ENCODE measurements around the gene TMEM187.
"Not testable (repeated sequence)": the region's sequence is repeated elsewhere in the genome, so short reads cannot be mapped to it uniquely, and the experiment has no call there.

Gene TMEM187

GRCh38 chrX:153971450-153972367, 845 bp upstream of the TMEM187 start, which contains the start of gene HCFC1:
TSS of gene HCFC1 (minus strand) at chrX:153971818. CDS start at chrX:153970840, 978 bp downstream.
- DNase-seq (ENCODE audit: low spot score), result peak; percentile 75

DNA sequence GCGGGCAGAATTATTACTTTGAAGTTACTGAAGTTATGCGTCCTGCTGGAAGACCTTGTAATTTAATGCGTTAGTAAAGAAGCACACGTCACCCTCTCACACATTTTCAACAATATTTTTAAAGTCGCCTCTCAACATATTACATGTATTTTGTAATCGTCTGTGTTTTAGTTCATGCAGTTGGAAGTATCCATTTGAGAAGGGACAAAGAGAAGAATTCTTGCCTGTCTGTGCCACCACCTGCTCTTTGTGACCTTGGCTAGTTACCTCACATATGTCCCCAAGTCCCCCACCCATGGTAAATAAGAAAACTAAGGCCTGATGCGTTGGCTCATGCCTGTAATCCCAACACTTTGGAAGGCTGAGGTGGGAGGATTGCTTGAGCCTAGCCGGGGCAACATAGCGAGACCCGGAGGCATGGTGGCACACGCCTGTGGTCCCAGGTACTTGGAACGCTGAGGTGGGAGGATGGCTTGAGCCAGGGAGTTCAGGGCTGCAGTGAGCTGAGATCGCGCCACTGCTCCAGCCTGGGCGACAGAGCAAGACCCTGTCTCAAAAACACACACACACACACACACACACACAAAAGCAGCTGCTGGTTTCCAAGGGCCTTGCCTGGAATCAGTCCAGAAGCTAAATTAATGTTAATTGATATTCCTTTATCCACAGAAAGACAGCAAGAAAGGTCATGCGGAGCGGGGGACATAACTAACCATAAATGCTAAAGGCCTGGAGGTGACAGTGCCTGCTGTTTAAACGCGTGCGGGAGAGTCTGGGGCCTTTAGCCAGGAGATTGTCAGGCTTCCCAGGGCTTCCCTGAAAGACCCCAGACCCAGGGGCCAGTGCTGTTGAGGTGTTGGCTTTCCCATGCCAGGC, 811 bp downstream of the TMEM187 start:
- DNase-seq (ENCODE audit: low spot score), result no peak

- no peak for DNase-seq (ENCODE audit: low spot score)
These were observed 1.6 kb downstream of the TMEM187 start for GRCh38 chrX:153974003-153974725.

GRCh38 chrX:153974726-153975286, 2.3 kb downstream of the TMEM187 start:
- DNase-seq (ENCODE audit: low spot score), result no peak

DNA sequence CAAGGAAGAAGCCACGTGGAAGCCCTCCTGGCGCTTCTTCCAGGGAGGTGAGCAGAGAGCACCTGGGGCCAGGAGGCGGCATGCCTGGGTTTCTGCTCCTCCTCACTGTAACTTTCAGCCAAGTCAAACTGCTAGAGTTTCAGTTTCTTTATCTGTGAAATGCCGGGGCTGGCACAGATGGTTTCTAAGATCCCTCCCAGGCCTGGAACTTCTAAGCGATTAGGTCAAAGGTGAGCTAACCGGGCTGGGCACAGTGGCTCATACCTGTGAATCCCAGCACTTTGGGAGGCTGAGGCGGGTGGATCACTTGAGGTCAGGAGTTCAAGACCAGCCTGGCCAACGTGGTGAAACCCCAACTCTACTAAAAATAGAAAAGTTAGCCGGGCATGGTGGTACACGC, 7.8 kb downstream of the TMEM187 start:
- not testable (repeated sequence) for DNase-seq (ENCODE audit: low spot score)

DNA sequence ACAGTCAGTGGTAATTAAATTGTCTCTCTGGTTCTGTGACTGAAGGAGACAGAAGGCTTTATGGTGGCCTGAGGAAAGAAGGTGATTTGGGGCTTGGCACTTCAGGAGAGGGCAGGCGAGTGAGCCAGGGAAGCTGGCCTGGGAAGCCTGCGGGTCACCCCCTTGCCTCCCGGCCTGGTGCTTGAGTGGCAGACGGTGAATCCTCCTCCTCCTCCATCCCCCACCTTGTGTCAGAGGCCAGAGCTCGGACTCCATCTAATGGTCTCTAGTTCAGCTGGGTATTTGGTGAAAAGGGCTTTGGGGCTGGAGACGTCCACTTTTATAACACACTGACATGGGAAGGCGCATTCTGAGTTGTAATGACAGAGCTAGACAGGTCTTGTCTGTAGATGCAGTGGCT, 8.7 kb downstream of the TMEM187 start:
- DNase-seq (ENCODE audit: low spot score), result no peak

- DNase-seq (ENCODE audit: low spot score), result no peak
These were observed 9.4 kb downstream of the TMEM187 start for GRCh38 chrX:153981771-153982533.

- DNase-seq (ENCODE audit: low spot score), result no peak
These were observed 10.8 kb downstream of the TMEM187 start for GRCh38 chrX:153983321-153983801.

DNA sequence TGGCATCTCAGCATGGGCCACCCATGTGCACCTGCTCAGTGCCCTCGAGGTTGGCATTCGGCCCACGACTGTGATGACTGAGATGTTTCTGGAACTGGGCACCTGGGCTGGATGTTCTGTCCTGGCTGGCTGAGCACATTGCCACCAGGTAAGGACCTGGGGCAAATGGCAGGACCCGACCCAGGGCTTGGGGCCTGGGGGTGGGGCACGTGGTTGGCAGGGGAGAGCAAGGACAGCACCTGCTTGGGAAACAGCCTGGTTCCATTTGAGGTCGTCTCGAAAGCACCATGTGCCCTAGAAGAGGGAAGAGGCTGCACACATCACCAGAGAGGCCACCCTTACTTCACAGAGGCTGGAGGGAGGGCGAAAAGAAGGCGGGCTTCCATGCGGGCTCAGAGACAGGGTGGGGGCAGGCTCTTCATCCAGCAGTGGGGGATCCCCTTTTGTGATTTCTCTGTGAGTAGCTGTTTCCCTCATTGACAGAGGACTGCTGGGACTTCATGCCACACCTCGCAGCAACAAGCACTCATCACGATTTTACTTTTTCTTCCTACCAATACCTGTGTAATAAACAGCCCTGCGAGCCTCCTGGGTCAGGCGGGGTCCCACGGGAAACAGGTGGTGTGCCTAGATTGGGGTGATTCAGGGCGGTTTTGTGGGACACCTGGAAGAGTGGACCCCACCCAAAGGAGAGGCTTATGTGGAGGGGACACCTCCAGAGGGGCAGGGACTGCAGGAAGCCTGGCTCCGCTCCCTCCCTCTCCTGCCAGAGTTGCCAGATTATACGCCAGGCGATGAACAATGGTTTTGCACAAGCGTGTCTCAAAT, 12.0 kb downstream of the TMEM187 start:
- DNase-seq (ENCODE audit: low spot score), result peak; percentile 31

DNA sequence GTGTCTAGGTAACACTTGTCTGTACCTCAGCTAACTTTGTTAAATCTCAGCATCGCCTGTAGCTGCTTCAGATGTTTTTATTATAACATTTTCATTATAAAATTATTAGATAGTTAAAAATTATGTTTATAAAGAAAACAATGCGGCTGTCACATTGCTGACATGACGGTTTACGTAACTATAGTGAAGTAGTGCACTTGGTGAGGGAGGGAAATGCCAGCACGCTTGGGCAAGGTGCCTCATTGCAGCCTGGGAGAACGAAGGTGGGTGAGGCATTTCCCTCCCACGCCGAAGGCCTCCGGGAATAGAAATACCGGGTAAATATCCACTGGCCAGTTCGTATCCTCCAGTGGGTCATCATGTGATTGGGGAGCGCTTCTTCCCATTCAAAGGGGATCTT, 15.9 kb downstream of the TMEM187 start:
- DNase-seq (ENCODE audit: low spot score), result no peak

DNA sequence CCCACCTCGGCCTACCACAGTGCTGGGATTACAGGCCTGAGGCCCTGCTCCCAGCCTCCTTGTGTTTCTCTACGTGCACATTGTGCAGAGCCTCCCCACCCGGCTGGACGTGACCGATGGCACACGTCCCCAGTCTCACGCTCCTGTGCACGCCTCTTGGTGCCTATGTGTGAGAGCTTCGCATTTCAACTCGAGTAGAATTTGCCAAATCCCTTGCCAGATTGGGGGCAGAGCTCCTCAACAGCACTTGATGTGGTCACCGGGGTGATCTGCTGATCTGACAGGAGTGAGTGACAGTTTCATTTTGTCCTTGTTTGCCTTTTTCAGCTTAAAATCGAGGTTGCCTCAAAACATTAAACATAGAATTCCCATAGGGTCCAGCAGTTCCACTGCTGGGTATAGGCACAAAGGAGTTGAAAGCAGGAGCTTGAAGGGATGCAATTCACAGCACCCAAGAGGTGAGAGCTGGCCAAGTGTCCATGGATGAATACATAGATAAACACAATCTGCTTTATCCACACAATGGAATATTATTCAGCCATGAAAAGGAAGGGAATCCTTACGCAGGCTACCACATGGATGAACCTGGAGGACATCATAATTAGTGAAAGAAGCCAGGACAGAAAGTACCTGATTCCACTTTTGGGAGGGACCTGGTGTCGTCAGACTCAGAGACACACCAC, 17.6 kb downstream of the TMEM187 start:
- no peak for DNase-seq (ENCODE audit: low spot score)

GRCh38 chrX:153991013-153991580, 18.5 kb downstream of the TMEM187 start:
- no peak for DNase-seq (ENCODE audit: low spot score)

GRCh38 chrX:153992180-153992579, 19.6 kb downstream of the TMEM187 start:
- no peak for DNase-seq (ENCODE audit: low spot score)

DNA sequence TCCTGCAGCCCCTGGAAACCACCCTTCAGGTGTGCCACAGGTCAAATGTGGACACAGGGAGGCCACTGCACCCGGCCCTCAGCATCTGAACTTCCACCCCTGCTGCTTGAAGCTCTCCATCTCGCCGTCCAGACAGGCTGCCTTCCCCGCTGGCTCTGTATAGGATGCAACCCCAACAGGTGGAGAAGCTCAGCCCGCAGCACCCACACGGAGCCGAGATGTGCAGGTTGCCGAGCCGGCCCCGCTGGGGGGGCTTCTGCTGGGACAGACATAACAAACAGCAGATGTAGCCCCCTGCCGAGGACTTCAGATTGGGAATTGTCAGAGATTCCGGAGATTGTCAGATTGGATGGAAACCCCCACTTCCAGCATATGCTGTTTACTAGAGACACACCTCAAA, 20.5 kb downstream of the TMEM187 start:
- no peak for DNase-seq (ENCODE audit: low spot score)

- DNase-seq (ENCODE audit: low spot score), result no peak
These were observed 21.4 kb downstream of the TMEM187 start for GRCh38 chrX:153993978-153994377.

DNA sequence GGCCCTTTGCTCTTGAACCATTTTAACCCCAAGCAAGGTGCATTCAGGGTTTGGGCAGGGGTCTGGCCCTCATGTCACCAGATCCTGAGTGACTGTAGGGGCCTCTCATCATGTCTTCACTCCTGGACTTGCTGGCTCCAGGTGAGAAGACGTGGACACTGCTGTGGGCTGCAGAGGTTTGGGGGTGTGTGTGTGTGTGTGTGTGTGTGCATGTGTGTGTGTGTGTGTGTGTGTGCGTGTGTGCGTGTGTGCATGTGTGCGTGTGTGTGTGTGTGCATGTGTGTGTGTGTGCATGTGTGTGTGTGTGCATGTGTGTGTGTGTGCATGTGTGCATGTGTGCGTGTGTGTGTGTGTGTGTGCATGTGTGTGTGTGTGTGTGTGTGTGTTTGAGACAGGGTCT, 21.8 kb downstream of the TMEM187 start:
- not testable (repeated sequence) for DNase-seq (ENCODE audit: low spot score)

- no peak for DNase-seq (ENCODE audit: low spot score)
These were observed 22.9 kb downstream of the TMEM187 start for GRCh38 chrX:153995504-153995903.

DNA sequence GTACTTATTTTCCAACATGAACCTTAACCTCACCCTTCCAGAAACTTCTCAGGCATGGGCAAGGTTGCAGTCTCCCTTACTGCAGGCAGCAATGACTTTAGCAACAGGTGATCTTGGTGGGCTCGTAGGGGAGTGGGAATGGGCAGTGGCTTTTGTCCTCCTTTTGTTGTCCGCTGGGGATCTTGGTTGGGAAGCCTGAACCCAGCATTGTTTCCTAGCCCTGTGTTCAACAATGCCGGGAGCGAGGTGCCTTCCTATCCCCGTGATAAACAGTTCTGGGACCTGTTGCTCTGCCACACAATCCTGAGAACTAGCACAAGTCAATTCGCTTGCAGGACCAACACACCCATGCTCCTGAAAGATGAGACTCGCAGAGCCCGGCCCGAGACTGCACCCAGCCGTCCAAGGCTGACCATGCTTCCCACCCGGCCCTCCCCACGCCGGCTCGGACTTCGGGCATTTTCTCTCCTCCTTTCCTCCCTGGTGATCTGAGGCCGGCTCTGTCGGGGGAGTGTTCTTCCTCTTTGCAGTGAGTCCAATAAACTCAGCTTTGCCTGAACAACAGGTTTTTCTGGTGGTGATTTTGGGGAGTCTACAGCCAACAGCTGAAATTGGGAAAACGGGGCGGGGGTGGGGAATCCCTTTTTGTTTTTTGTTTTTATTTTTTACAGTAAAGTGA, 26.9 kb downstream of the TMEM187 start:
- no peak for DNase-seq (ENCODE audit: low spot score)
